Esophagus squamous epithelium (tissue), 5 donors: ENCODE measurements around the gene LYL1. TPM values are rescaled to one million over a fixed set of nuclear protein-coding genes. Genes with fewer than 3 reads are reported as not detected.

ENCODE experiments used
- DNase-seq: peaks from one replicate; lab custom pipeline; 2025; lab: John Stamatoyannopoulos, UW
- H3K27ac ChIP-seq, 4 donors: fragments of 200-600 bp; sonication (generic); one replicate each; pipeline ENCODE4 v1.5.1; 2016 to 2019; ENCODE audit warnings: mild to moderate bottlenecking in 1 of 4
- H3K27me3 ChIP-seq, 4 donors: fragments of 200-600 bp; sonication (generic); 1 replicate in 3 of 4; 2 replicates in 1 of 4; pipeline versions ENCODE4 v1.5.1 to v1.6.0; 2017 to 2021; ENCODE audit warnings: antibody characterized with exemption in 1 of 4
- H3K36me3 ChIP-seq, 3 donors: fragments of 200-600 bp; sonication (generic); one replicate each; pipeline ENCODE4 v1.5.1; 2016 to 2019
- H3K4me1 ChIP-seq, 3 donors: fragments of 200-600 bp; sonication (generic); one replicate each; pipeline ENCODE4 v1.5.1; 2017 to 2019
- H3K4me3 ChIP-seq, 4 donors: fragments of 200-600 bp; sonication (generic); 1 replicate in 3 of 4; 2 replicates in 1 of 4; pipeline ENCODE4 v1.5.1; 2016 to 2019; ENCODE audit warnings: mild to moderate bottlenecking in 2 of 4, moderate library complexity in 1 of 4
- H3K9me3 ChIP-seq, 3 donors: fragments of 200-600 bp; sonication (generic); one replicate each; pipeline ENCODE4 v1.5.1; 2016 to 2019
- POLR2A ChIP-seq, 4 donors: fragments of 450-650 bp; IDR thresholded peaks; one replicate each; pipeline ENCODE4 v1.6.1; 2017; ENCODE audit warnings: antibody characterized with exemption in 4 of 4, mild to moderate bottlenecking in 4 of 4, moderate library complexity in 3 of 4
- WGBS, 2 donors: methylation state at CpG; one replicate each; pipeline ENCODE4 v1.1.5; 2018; 5-methylcytosine and 5-hydroxymethylcytosine counted together
- intact Hi-C: fragments of 100-400 bp; cut with DNase I; formaldehyde crosslinking; loops from one replicate; pipeline ENCODE4 v1.15.0; 2022
- total RNA-seq, 4 donors: library from RNA; depleted of rRNA; stranded (reverse); fragments of >200 nt; gene quantifications; one replicate each; pipeline ENCODE4 v1.1.0, GENCODE V29; 2016
- TF ChIP-seq, protein P1 (sequence below), 6 experiments: fragments of 450-650 bp in 4 of 6; fragments of 200-600 bp in 2 of 6; sonication (generic) in 2 of 6; IDR thresholded peaks; one replicate each; pipeline ENCODE4 v1.5.1; 2016 to 2019; ENCODE audit warnings: antibody characterized with exemption in 6 of 6, mild to moderate bottlenecking in 4 of 6, moderate library complexity in 4 of 6
- donor health status: DM: yes; HTN: yes; CAD: no.

Gene LYL1
- total RNA-seq, 4 donors from 2014 or later = 2.1 to 13.0 (median 3.9) TPM

DNA sequence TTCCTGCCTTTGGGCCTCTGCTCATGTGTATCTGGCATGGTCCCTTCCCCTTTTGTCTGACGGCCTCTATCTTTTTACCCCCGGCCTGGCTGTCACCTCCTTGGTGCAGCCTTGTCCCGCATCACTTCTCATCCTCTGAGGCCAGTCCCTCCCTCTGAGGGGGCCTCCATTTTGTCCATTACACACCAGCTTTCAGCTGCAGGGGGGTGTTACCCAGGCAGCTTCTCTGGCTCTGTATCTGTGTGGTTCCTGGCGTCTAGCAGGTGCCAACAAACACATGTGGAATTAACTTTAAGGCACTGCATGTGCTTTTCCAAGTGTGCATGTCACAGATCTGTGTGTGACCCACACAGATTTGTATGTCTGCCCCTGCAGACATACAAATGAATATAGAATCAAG lies 52.4 kb downstream of the LYL1 start:
- Histone ChIP-seq H3K27me3 (no peaks in the 10 kb centered on the region), H3K4me1 (peaks cover 56 to 96% (median 67%) of the 10 kb centered on the region in 3 donors), H3K9me3 (no peaks in the 10 kb centered on the region), H3K36me3 (peaks cover 0 to 17% (median 0%) of the 10 kb centered on the region in 3 donors), H3K27ac (peak overlapping the region in 2 of 4 donors; percentile 94 to 96), H3K4me3 (no peak overlapping the region)
- DNase-seq = no peak
- WGBS, 2 donors = 47 to 50% methylated on average over 4 of the region's 4 CpGs
- TF ChIP-seq, protein P1, sequence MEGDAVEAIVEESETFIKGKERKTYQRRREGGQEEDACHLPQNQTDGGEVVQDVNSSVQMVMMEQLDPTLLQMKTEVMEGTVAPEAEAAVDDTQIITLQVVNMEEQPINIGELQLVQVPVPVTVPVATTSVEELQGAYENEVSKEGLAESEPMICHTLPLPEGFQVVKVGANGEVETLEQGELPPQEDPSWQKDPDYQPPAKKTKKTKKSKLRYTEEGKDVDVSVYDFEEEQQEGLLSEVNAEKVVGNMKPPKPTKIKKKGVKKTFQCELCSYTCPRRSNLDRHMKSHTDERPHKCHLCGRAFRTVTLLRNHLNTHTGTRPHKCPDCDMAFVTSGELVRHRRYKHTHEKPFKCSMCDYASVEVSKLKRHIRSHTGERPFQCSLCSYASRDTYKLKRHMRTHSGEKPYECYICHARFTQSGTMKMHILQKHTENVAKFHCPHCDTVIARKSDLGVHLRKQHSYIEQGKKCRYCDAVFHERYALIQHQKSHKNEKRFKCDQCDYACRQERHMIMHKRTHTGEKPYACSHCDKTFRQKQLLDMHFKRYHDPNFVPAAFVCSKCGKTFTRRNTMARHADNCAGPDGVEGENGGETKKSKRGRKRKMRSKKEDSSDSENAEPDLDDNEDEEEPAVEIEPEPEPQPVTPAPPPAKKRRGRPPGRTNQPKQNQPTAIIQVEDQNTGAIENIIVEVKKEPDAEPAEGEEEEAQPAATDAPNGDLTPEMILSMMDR (IDR thresholded peaks at IDR 0.05) = no peak
- TF ChIP-seq POLR2A (IDR thresholded peaks at IDR 0.05) = no peak
- intact Hi-C loops = no loop called here

Other genes with a start within 250 kb of the LYL1 start
- gene DNASE2, start 221.4 kb downstream of the LYL1 start, total RNA-seq = 10 to 100 TPM; 12.3 to 27.9 (median 20.4) TPM
- not detected for gene KLF1, start 215.7 kb downstream of the LYL1 start, total RNA-seq
- gene GCDH, start 211.7 kb downstream of the LYL1 start, total RNA-seq = 10 to 100 TPM; 20.9 to 44.1 (median 34.9) TPM
- gene SYCE2, start 183.6 kb downstream of the LYL1 start, total RNA-seq = 1 to 10 TPM in 1 of 4 donors, not detected in 3; 2.2 TPM
- 10 to 100 TPM; 47.7 to 53.8 (median 51.0) TPM for gene FARSA, start 169.1 kb downstream of the LYL1 start, total RNA-seq
- gene CALR, start 164.2 kb downstream of the LYL1 start, total RNA-seq = 100 to 1,000 TPM; 262 to 577 (median 513) TPM
- gene RAD23A, start 157.0 kb downstream of the LYL1 start, total RNA-seq = 10 to 100 TPM; 67.7 to 87.4 (median 82.4) TPM
- 10 to 100 TPM; 34.4 to 59.7 (median 44.9) TPM for gene GADD45GIP1, start 145.6 kb downstream of the LYL1 start, total RNA-seq
- not detected for gene DAND5, start 133.3 kb downstream of the LYL1 start, total RNA-seq
- gene NFIX, start 107.4 kb downstream of the LYL1 start, total RNA-seq = 10 to 100 TPM; 32.3 to 81.2 (median 51.6) TPM
- 10 to 100 TPM; 19.4 to 42.5 (median 29.0) TPM for gene TRMT1, start 13.9 kb upstream of the LYL1 start, total RNA-seq
- gene NACC1, start 15.4 kb upstream of the LYL1 start, total RNA-seq = 10 to 100 TPM; 26.7 to 45.5 (median 37.1) TPM
- 10 to 100 TPM; 50.3 to 80.4 (median 69.3) TPM for gene STX10, start 47.5 kb upstream of the LYL1 start, total RNA-seq
- gene IER2, start 47.6 kb upstream of the LYL1 start, total RNA-seq = 100 to 1,000 TPM in 1 of 4 donors, 10 to 100 TPM in 3; 46.5 to 118 (median 76.9) TPM